ENCODE measurements around the gene PRR7. TPM values are rescaled to one million over a fixed set of nuclear protein-coding genes. Genes with fewer than 3 reads are reported as not detected.

PRR7 gene
- total RNA-seq, 1 donor from 2014 or later = 4.4 TPM

DNA sequence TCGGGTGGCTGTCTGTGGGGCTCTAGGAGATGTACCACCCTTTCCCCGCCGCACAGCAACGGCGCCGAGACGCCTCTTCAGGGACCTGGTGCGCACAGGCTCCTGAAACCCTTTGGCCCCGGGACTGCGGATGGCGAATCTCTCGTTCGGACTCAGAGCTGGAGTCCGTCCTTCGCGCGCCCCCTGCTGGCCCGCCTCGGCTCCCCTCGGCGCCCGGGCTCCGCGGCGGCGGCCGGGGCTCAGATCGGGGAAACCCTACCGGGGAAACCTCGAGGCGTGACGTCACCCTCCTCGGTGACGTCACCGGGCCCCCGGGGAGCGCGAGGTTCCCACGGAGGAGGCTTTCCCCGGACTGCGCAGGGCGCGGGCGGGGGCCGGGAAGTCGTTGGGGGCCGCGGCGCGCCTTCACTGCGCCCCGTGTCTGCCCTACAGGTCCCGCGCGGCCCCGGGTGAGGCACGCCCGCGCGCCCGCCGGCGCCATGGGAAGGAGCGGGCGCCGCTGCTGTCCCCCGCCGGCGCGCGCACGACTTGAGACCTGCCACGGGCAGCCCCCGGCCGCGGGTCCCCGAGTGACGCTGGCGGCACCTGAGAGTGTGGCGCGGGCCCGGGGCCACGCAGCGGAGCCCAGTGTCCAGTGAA is 7.9 kb downstream of the PRR7 start:
- Mint-ChIP-seq H3K27me3 (ENCODE audit: unreplicated experiment) (no peaks in the 10 kb centered on the region), H3K36me3 (ENCODE audit: unreplicated experiment) (peaks cover 4% of the 10 kb centered on the region), H3K4me1 (ENCODE audit: unreplicated experiment) (peaks cover 17% of the 10 kb centered on the region), H3K4me3 (ENCODE audit: unreplicated experiment) (peak overlapping the region; percentile 67), H3K27ac (ENCODE audit: unreplicated experiment) (no peak overlapping the region), H3K9me3 (ENCODE audit: unreplicated experiment) (no peaks in the 10 kb centered on the region)
- DNase-seq (ENCODE audit: extremely low spot score, unreplicated experiment) = peak; percentile 98
- TF ChIP-seq, protein P1, sequence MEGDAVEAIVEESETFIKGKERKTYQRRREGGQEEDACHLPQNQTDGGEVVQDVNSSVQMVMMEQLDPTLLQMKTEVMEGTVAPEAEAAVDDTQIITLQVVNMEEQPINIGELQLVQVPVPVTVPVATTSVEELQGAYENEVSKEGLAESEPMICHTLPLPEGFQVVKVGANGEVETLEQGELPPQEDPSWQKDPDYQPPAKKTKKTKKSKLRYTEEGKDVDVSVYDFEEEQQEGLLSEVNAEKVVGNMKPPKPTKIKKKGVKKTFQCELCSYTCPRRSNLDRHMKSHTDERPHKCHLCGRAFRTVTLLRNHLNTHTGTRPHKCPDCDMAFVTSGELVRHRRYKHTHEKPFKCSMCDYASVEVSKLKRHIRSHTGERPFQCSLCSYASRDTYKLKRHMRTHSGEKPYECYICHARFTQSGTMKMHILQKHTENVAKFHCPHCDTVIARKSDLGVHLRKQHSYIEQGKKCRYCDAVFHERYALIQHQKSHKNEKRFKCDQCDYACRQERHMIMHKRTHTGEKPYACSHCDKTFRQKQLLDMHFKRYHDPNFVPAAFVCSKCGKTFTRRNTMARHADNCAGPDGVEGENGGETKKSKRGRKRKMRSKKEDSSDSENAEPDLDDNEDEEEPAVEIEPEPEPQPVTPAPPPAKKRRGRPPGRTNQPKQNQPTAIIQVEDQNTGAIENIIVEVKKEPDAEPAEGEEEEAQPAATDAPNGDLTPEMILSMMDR (IDR thresholded peaks at IDR 0.05) = peak; percentile 95

DNA sequence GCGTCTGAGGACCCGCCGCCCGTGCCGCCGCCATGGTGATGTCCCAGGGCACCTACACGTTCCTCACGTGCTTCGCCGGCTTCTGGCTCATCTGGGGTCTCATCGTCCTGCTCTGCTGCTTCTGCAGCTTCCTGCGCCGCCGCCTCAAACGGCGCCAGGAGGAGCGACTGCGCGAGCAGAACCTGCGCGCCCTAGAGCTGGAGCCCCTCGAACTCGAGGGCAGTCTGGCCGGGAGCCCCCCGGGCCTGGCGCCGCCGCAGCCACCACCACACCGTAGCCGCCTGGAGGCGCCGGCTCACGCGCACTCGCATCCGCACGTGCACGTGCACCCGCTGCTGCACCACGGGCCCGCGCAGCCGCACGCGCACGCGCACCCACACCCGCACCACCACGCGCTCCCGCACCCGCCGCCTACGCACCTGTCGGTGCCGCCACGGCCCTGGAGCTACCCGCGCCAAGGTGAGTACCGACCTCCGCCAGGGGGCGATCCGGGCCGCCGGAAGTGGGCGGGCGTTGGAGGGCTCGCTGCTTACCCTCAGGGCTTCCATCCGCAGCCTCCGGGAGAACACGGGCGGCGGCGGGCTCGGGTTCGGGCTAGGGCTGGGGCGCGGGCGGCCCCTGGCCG is 8.5 kb downstream of the PRR7 start:
- peak overlapping the region; percentile 64 for H3K4me3 Mint-ChIP-seq (ENCODE audit: unreplicated experiment)
- H3K27me3 Mint-ChIP-seq (ENCODE audit: unreplicated experiment) = no peaks in the 10 kb centered on the region
- H3K27ac Mint-ChIP-seq (ENCODE audit: unreplicated experiment) = no peak overlapping the region
- H3K9me3 Mint-ChIP-seq (ENCODE audit: unreplicated experiment) = no peaks in the 10 kb centered on the region
- TF ChIP-seq, protein P1 (IDR thresholded peaks at IDR 0.05) = peak; percentile 75
- H3K4me1 Mint-ChIP-seq (ENCODE audit: unreplicated experiment) = peaks cover 17% of the 10 kb centered on the region
- DNase-seq (ENCODE audit: extremely low spot score, unreplicated experiment) = peak; percentile 91
- peaks cover 4% of the 10 kb centered on the region for H3K36me3 Mint-ChIP-seq (ENCODE audit: unreplicated experiment)

DNA sequence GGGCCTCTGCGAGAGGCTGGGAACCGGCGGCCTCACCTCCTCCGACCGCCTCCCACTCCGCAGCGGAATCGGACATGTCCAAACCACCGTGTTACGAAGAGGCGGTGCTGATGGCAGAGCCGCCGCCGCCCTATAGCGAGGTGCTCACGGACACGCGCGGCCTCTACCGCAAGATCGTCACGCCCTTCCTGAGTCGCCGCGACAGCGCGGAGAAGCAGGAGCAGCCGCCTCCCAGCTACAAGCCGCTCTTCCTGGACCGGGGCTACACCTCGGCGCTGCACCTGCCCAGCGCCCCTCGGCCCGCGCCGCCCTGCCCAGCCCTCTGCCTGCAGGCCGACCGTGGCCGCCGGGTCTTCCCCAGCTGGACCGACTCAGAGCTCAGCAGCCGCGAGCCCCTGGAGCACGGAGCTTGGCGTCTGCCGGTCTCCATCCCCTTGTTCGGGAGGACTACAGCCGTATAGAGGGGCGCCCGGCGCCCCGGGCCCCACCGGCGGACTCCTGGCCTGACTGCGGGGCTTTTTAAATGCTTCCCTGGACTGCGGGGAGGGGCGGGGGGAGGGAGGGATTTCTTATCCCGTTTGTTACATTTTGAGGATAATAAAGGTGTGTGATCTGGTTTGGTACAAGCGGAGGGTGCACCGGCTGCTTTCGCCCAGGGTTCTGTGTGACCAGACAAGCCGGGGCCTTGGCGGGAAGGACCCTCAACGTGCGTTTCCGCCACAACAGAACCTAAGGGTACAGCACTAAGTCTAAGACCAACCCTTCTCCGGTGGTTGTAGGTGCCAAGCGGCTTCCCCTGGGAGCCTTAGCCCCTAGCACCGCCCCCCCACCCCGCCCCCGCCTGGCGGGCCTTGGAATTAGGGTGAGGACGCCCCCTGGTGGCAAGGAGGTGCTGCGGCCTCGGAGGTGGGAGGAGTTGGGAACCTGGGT is 9.3 kb downstream of the PRR7 start:
- Mint-ChIP-seq H3K9me3 (ENCODE audit: unreplicated experiment) (no peaks in the 10 kb centered on the region), H3K4me1 (ENCODE audit: unreplicated experiment) (peaks cover 17% of the 10 kb centered on the region), H3K36me3 (ENCODE audit: unreplicated experiment) (peaks cover 4% of the 10 kb centered on the region), H3K4me3 (ENCODE audit: unreplicated experiment) (peak overlapping the region; percentile 67), H3K27ac (ENCODE audit: unreplicated experiment) (peak overlapping the region; percentile 86), H3K27me3 (ENCODE audit: unreplicated experiment) (no peaks in the 10 kb centered on the region)
- peak; percentile 96 for DNase-seq (ENCODE audit: extremely low spot score, unreplicated experiment)
- TF ChIP-seq, protein P1 (IDR thresholded peaks at IDR 0.05) = peak; percentile 95

DNA sequence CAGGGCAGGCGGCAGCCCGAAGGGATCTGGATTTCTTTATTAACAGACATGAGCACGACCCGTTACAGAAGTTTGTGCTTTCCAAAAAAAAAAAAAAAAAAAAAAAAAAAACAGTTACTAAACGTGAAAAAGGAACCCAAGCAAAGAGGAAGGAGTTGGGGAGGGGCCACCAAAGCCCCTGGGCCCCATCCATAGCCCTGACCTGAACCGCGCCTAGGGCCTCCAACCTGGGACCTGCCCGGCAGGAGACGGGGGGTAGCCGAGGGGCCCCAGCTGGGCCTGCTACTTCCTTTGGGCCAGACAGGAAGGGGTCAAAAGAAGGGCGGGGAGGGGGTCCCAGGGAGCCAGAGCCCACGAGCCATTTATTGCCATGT is 10.0 kb downstream of the PRR7 start:
- Mint-ChIP-seq H3K4me3 (ENCODE audit: unreplicated experiment) (no peak overlapping the region), H3K27ac (ENCODE audit: unreplicated experiment) (peak overlapping the region; percentile 86)

More for the DNA sequence above, 10.0 kb downstream of the PRR7 start:
- no peak for DNase-seq (ENCODE audit: extremely low spot score, unreplicated experiment)
- H3K27me3 Mint-ChIP-seq (ENCODE audit: unreplicated experiment) = no peaks in the 10 kb centered on the region
- H3K36me3 Mint-ChIP-seq (ENCODE audit: unreplicated experiment) = peaks cover 8% of the 10 kb centered on the region
- H3K4me1 Mint-ChIP-seq (ENCODE audit: unreplicated experiment) = peaks cover 17% of the 10 kb centered on the region
- H3K9me3 Mint-ChIP-seq (ENCODE audit: unreplicated experiment) = no peaks in the 10 kb centered on the region
- TF ChIP-seq, protein P1 (IDR thresholded peaks at IDR 0.05) = no peak

All from osteocyte (in vitro differentiated cells).